Testis (tissue), 2 donors: ENCODE measurements around the gene AGAP1.

Source experiments
- POLR2A ChIP-seq: fragments of 450-650 bp; IDR thresholded peaks from one replicate; pipeline ENCODE4 v1.6.1; 2017; ENCODE audit warnings: antibody characterized with exemption, mild to moderate bottlenecking, moderate library complexity
- TF ChIP-seq, protein P1 (sequence below), 3 experiments: fragments of 450-650 bp in 2 of 3; fragments of 200-600 bp in 1 of 3; sonication (generic) in 1 of 3; IDR thresholded peaks; one replicate each; pipeline ENCODE4 v1.5.1; 2016 to 2019; ENCODE audit warnings: antibody characterized with exemption in 3 of 3, mild to moderate bottlenecking in 2 of 3, moderate library complexity in 1 of 3

DNA sequence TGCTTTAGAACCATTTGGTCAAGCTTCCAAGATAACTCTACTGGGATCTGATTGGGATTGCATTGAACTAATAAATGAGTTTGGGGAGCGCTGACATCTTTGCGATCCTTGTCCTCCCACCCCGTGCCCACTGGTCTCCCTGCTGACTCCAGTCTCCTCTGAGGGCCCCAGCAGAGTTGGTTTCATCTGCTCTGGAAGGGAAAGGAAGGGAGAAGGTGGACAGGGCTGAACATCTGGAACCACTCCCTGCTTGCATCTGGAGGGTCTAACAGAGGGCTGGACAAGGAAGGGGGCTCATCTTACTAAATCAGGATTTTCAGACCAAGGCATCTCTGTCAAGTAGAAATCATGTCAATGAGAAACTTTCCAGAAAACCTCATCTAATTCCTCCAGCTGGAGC is 661.6 kb downstream of the AGAP1 start:
- TF ChIP-seq, protein P1, sequence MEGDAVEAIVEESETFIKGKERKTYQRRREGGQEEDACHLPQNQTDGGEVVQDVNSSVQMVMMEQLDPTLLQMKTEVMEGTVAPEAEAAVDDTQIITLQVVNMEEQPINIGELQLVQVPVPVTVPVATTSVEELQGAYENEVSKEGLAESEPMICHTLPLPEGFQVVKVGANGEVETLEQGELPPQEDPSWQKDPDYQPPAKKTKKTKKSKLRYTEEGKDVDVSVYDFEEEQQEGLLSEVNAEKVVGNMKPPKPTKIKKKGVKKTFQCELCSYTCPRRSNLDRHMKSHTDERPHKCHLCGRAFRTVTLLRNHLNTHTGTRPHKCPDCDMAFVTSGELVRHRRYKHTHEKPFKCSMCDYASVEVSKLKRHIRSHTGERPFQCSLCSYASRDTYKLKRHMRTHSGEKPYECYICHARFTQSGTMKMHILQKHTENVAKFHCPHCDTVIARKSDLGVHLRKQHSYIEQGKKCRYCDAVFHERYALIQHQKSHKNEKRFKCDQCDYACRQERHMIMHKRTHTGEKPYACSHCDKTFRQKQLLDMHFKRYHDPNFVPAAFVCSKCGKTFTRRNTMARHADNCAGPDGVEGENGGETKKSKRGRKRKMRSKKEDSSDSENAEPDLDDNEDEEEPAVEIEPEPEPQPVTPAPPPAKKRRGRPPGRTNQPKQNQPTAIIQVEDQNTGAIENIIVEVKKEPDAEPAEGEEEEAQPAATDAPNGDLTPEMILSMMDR (IDR thresholded peaks at IDR 0.05): no peak
- TF ChIP-seq POLR2A: no peak
